Cardiac fibroblast (primary cell): Measurements from ENCODE around the gene PSMG3.

ENCODE experiments used
- DNase-seq, 2 donors: peaks; one replicate each; pipeline versions ENCODE4 v3.0.0 to v3.0.0-alpha.2; 2010; ENCODE audit warnings: low read depth in 2 of 2
- H3K4me3 ChIP-seq, 2 donors: replicated peaks in 1 of 2; 1 replicate in 1 of 2; 2 replicates in 1 of 2; pipeline ENCODE4 v1.5.1; 2011; ENCODE audit warnings: low read depth in 2 of 2, low read length in 2 of 2, mild to moderate bottlenecking in 2 of 2, moderate library complexity in 1 of 2
- TF ChIP-seq, protein P1 (sequence below): IDR thresholded peaks from one replicate; pipeline ENCODE4 v1.5.1; 2011; ENCODE audit warnings: low read depth, mild to moderate bottlenecking, low read length, inconsistent platforms

The PSMG3 gene

DNA sequence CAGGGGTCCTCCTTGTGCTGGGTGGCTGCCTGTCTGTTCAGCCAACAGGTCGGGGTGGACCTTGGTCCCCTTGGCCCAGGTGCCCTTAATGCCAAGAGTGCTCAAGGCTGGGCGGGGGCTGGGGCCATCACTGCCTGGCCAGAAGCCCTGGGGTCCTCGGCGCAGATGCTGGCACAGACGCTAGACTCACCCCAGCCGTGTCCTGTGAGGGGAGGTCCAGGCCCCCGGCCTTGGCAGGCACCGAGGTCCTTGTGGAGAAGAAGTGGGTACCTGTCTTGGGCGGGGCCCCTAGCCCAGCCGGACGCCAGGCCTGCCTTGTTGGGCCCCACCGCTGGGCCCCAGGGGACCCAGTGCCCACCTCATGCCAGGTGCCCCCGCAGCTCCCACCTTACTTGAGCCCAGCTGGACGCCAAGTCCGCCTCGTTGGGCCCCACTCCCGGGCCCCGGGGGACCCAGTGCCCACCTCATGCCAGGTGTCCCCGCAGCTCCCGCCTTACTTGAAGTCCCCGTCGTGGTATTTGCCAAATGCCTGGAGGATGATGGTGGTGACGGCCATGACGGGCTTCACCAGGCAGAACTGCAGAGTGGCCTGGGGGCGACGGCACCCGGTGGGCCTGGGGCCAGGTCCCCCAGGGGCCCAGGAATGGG, 20.4 kb downstream of the PSMG3 start:
- DNase-seq = no peak
- TF ChIP-seq, protein P1, sequence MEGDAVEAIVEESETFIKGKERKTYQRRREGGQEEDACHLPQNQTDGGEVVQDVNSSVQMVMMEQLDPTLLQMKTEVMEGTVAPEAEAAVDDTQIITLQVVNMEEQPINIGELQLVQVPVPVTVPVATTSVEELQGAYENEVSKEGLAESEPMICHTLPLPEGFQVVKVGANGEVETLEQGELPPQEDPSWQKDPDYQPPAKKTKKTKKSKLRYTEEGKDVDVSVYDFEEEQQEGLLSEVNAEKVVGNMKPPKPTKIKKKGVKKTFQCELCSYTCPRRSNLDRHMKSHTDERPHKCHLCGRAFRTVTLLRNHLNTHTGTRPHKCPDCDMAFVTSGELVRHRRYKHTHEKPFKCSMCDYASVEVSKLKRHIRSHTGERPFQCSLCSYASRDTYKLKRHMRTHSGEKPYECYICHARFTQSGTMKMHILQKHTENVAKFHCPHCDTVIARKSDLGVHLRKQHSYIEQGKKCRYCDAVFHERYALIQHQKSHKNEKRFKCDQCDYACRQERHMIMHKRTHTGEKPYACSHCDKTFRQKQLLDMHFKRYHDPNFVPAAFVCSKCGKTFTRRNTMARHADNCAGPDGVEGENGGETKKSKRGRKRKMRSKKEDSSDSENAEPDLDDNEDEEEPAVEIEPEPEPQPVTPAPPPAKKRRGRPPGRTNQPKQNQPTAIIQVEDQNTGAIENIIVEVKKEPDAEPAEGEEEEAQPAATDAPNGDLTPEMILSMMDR = no peak

GRCh38 chr7:1548944-1549343, 20.9 kb downstream of the PSMG3 start:
- no peak overlapping the region for H3K4me3 ChIP-seq
- no peak for DNase-seq
- TF ChIP-seq, protein P1 = no peak

More for the DNA sequence above, 20.4 kb downstream of the PSMG3 start:
- no peak overlapping the region for H3K4me3 ChIP-seq

DNA sequence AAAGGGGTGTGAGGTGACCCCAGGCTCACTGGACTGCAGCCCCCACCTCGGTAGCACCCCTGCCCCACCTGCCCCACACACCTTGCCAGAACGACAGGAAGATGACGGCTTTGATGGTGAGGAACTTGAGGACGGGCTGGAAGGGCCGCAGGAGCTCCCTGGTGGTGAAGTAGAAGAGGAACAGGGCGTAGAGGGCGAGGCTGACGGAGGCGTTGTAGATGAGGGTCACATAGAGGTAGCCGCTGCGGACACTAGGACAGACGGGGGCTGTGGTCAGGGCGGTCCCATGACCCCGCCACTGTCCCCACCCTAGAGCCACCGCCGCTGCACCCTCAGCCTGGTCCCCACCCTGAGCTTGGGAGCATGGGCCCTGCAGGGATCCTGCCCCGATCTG, 21.4 kb downstream of the PSMG3 start:
- TF ChIP-seq, protein P1 = no peak
- H3K4me3 ChIP-seq = no peak overlapping the region
- no peak for DNase-seq

DNA sequence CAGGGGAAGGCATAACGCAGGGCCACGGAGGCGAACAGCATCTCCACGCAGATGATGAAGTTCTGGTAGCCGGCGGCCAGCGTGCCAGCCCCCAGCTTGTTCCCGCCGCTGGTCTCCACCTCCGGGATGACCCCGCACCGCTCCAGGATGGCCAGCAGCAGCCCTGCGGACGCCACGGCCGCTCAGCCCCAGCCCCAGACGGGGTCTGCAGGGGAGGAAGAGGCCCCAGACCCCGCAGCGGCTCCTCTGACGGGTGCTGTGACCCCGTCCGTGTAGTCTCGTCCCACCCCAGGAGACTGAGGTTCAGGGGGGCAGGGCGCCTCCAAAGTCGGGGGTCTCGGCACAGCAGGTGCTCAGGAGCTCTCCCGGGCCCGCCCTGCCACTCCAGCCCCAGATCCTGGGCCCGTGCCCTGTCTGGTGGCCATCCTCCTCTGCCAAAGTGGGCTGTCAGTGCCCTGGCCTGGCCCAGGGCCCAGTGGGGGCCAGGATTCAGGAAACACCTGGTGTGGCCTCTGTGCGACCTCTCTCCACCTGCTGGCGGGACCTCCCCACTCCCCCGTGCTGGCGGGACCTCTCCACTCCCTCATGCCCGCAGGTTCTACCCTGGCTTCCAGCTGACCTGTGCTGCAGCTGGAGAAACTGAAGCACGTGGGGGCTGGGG, 21.9 kb downstream of the PSMG3 start:
- TF ChIP-seq, protein P1 = no peak
- no peak for DNase-seq
- H3K4me3 ChIP-seq = no peak overlapping the region

- DNase-seq = no peak
- TF ChIP-seq, protein P1 = no peak
- H3K4me3 ChIP-seq = no peak overlapping the region
These were observed 22.7 kb downstream of the PSMG3 start for GRCh38 chr7:1546909-1547776.

DNA sequence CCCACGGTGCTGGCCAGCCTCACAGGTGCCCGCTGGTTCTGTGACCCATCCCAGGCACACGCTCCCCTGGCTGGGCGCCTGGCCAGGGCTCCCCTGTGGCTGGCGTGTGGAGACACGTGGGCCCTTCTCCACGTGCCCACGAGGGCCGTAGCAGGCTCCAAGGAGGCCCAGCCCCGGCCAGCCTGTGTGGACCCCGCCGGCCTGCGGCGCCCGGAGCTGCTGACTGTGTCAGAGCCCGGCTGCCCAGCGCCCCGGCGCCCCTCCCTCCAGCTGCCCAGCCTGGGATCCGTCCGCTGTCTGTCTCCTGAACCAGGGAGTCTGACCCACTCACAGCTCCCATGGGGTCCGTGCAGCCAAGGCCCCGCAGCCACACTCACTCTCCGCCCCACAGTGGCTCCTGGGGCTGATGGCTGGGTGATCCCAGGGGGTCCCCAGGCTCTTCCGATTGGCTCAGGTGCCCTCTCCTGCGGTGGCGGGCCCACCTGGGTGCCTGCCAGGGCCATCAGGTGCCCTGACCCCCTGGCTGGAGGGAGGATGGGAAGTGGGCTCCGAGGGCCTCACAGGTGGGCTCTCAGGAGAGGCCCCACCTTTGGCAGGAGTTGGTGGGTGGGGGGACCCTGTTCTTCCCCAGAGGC, 23.4 kb downstream of the PSMG3 start:
- TF ChIP-seq, protein P1 = no peak
- no peak overlapping the region for H3K4me3 ChIP-seq
- no peak for DNase-seq
